Measurements from ENCODE around the gene HERPUD1. TPM values are rescaled to one million over a fixed set of nuclear protein-coding genes. Genes with fewer than 3 reads are reported as not detected.
A peak's percentile ranks its signal among the peaks of the same experiment; 100 is the strongest.
"Not testable (repeated sequence)": the region's sequence is repeated elsewhere in the genome, so short reads cannot be mapped to it uniquely, and the experiment has no call there.

Gene HERPUD1
- total RNA-seq, 1 experiment from 2014 or later: 296 TPM

GRCh38 chr16:56986361-56986760 is 54.4 kb downstream of the HERPUD1 start:
- POLR2A ChIA-PET: no interaction called here
- BruUV-seq (replicated peaks): no TSS peak
- no peak overlapping the region for H3K27ac Mint-ChIP-seq (ENCODE audit: unreplicated experiment)

GRCh38 chr16:56986908-56987307 is 55.0 kb downstream of the HERPUD1 start:
- H3K4me3 ChIP-seq (ENCODE audit: low read depth, low read length); H3K36me3 Mint-ChIP-seq (ENCODE audit: insufficient read depth, unreplicated experiment); CTCF ChIA-PET; POLR2A ChIA-PET; H3K27ac Mint-ChIP-seq (ENCODE audit: unreplicated experiment); H3K4me3 Mint-ChIP-seq (ENCODE audit: unreplicated experiment); H3K9me3 Mint-ChIP-seq (ENCODE audit: unreplicated experiment); H3K36me3 ChIP-seq (ENCODE audit: control insufficient read depth, insufficient read depth, low read length); H3K27me3 Mint-ChIP-seq (ENCODE audit: insufficient read depth, unreplicated experiment); BruUV-seq (replicated peaks); DNase-seq; intact Hi-C loops (cut with micrococcal nuclease; ENCODE audit: unreplicated experiment); H3K9me3 ChIP-seq; H3K27me3 ChIP-seq (replicated peaks; ENCODE audit: control insufficient read depth, insufficient read depth, low read length): not testable (repeated sequence)
- H3K4me1 Mint-ChIP-seq (ENCODE audit: low read depth, unreplicated experiment): peaks cover 12% of the 10 kb centered on the region
- H3K4me1 ChIP-seq: peaks cover 17% of the 10 kb centered on the region

More at GRCh38 chr16:56986361-56986760, 54.4 kb downstream of the HERPUD1 start:
- CTCF ChIA-PET: no interaction called here
- Mint-ChIP-seq H3K36me3 (ENCODE audit: insufficient read depth, unreplicated experiment) (no peaks in the 10 kb centered on the region), H3K27me3 (ENCODE audit: insufficient read depth, unreplicated experiment) (peaks cover 3% of the 10 kb centered on the region), H3K4me1 (ENCODE audit: low read depth, unreplicated experiment) (peaks cover 8% of the 10 kb centered on the region), H3K4me3 (ENCODE audit: unreplicated experiment) (no peak overlapping the region), H3K9me3 (ENCODE audit: unreplicated experiment) (no peaks in the 10 kb centered on the region)
- peaks cover 3% of the 10 kb centered on the region; the same call in 1 of the 2 replicates for H3K27me3 ChIP-seq (replicated peaks; ENCODE audit: control insufficient read depth, insufficient read depth, low read length)
- 0 out of 2 replicates have a peak, but pooled peaks cover 2% of the 10 kb centered on the region for H3K36me3 ChIP-seq (ENCODE audit: control insufficient read depth, insufficient read depth, low read length)
- DNase-seq: no peak
- no peak for TF ChIP-seq CTCF (IDR thresholded peaks at IDR 0.05; ENCODE audit: insufficient read depth in 1 of 2, low read depth in 1 of 2, low read length in 1 of 2, severe bottlenecking in 1 of 2, unreplicated experiment in 1 of 2)
- intact Hi-C loops (cut with micrococcal nuclease; ENCODE audit: unreplicated experiment): no loop called here
- H3K9me3 ChIP-seq: no peaks in the 10 kb centered on the region
- H3K4me3 ChIP-seq (ENCODE audit: low read depth, low read length): no peak overlapping the region
- peaks cover 17% of the 10 kb centered on the region for H3K4me1 ChIP-seq

GRCh38 chr16:56987692-56988091 is 55.8 kb downstream of the HERPUD1 start:
- TF ChIP-seq CTCF (IDR thresholded peaks at IDR 0.05; ENCODE audit: insufficient read depth in 1 of 2, low read depth in 1 of 2, low read length in 1 of 2, severe bottlenecking in 1 of 2, unreplicated experiment in 1 of 2): no peak
- peaks cover 3% of the 10 kb centered on the region for H3K27me3 Mint-ChIP-seq (ENCODE audit: insufficient read depth, unreplicated experiment)
- POLR2A ChIA-PET: no interaction called here
- peak in 1 of 2 experiments; percentile 2 for DNase-seq
- no peak overlapping the region for H3K4me3 Mint-ChIP-seq (ENCODE audit: unreplicated experiment)
- H3K4me1 Mint-ChIP-seq (ENCODE audit: low read depth, unreplicated experiment): peaks cover 15% of the 10 kb centered on the region
- Histone ChIP-seq H3K27me3 (replicated peaks; ENCODE audit: control insufficient read depth, insufficient read depth, low read length) (peaks cover 3% of the 10 kb centered on the region; the same call in 1 of the 2 replicates), H3K4me1 (peaks cover 16% of the 10 kb centered on the region), H3K9me3 (no peaks in the 10 kb centered on the region), H3K36me3 (ENCODE audit: control insufficient read depth, insufficient read depth, low read length) (0 out of 2 replicates have a peak, but pooled peaks cover 2% of the 10 kb centered on the region), H3K4me3 (ENCODE audit: low read depth, low read length) (no peak overlapping the region)
- H3K36me3 Mint-ChIP-seq (ENCODE audit: insufficient read depth, unreplicated experiment): no peaks in the 10 kb centered on the region
- H3K9me3 Mint-ChIP-seq (ENCODE audit: unreplicated experiment): no peaks in the 10 kb centered on the region
- intact Hi-C loops (cut with micrococcal nuclease; ENCODE audit: unreplicated experiment): no loop called here
- CTCF ChIA-PET: no interaction called here
- H3K27ac Mint-ChIP-seq (ENCODE audit: unreplicated experiment): no peak overlapping the region
- BruUV-seq (replicated peaks): no TSS peak

All from Caco-2 (cell line).